Panc1 (cell line): ENCODE data around the gene PSMD1. TPM values are rescaled to one million over a fixed set of nuclear protein-coding genes. Genes with fewer than 3 reads are reported as not detected.

Experiments
- ATAC-seq: fragments of 200-7000 bp; cut with Tn5 transposase; 2 replicates; pipeline ENCODE4 v1.9.1; 2020; ENCODE audit warnings: mild to moderate bottlenecking, moderate library complexity
- BruUV-seq: library from RNA; stranded (reverse); fragments of 400-500 nt; replicated peaks from 2 replicates; lab custom pipeline; 2021; lab: Mats Ljungman, UMichigan
- CTCF ChIA-PET: fragments of 300-600 bp; sonication (Branson Sonifier 250); formaldehyde crosslinking; loops from one replicate; lab custom pipeline; 2022; ENCODE audit warnings: antibody characterized with exemption; lab: Charles Lee
- POLR2A ChIA-PET: fragments of 300-600 bp; sonication (Branson Sonifier 250); formaldehyde crosslinking; loops from one replicate; lab custom pipeline; 2022; ENCODE audit warnings: antibody characterized with exemption; lab: Charles Lee
- DNase-seq: peaks from one replicate; pipeline ENCODE4 v3.0.0-alpha.2; 2010; ENCODE audit warnings: low read depth, low spot score
- H3K27ac ChIP-seq: 2 replicates; pipeline ENCODE4 v1.5.1; 2011; ENCODE audit warnings: mild to moderate bottlenecking, low read length, inconsistent platforms
- H3K27me3 ChIP-seq: fragments of 200-500 bp; sonication (Bioruptor generic); 2 replicates; pipeline ENCODE4 v1.6.0; 2014; ENCODE audit warnings: low read length, inconsistent platforms; ENCODE audit not compliant: control insufficient read depth, insufficient read depth
- H3K36me3 ChIP-seq: fragments of 200-500 bp; sonication (Bioruptor generic); 2 replicates; pipeline ENCODE4 v1.5.1; 2014; ENCODE audit warnings: inconsistent platforms, mild to moderate bottlenecking, low read length, moderate library complexity; ENCODE audit not compliant: control insufficient read depth, insufficient read depth
- H3K4me1 ChIP-seq: 2 replicates; pipeline ENCODE4 v1.5.1; 2011; ENCODE audit warnings: inconsistent platforms, mild to moderate bottlenecking, low read length, moderate library complexity; ENCODE audit not compliant: control insufficient read depth, insufficient read depth
- H3K4me3 ChIP-seq, 2 experiments: 2 replicates each; pipeline ENCODE4 v1.5.1; 2011 to 2012; ENCODE audit warnings: low read depth in 2 of 2, low read length in 2 of 2, mild to moderate bottlenecking in 2 of 2, inconsistent platforms in 1 of 2, moderate library complexity in 1 of 2
- H3K9me3 ChIP-seq: fragments of 200-500 bp; sonication (Bioruptor generic); 2 replicates; pipeline ENCODE4 v1.5.1; 2014; ENCODE audit warnings: low read depth, mild to moderate bottlenecking, inconsistent platforms, low read length, moderate library complexity; ENCODE audit not compliant: control insufficient read depth, insufficient read depth
- CTCF ChIP-seq: fragments of 450-650 bp; IDR thresholded peaks from 2 replicates; pipeline ENCODE4 v1.5.1; 2017; ENCODE audit warnings: mild to moderate bottlenecking
- POLR2AphosphoS5 ChIP-seq: IDR thresholded peaks from 2 replicates; pipeline ENCODE4 v1.6.1; 2012; ENCODE audit warnings: mild to moderate bottlenecking, low read depth, low read length, moderate library complexity
- REST ChIP-seq, 2 experiments: IDR thresholded peaks; 2 replicates each; pipeline ENCODE4 v1.6.1; 2011 to 2012; ENCODE audit warnings: low read depth in 2 of 2, control low read depth in 1 of 2, low read length in 1 of 2, mild to moderate bottlenecking in 1 of 2, moderate library complexity in 1 of 2; ENCODE audit not compliant: insufficient read depth in 1 of 2
- SIN3A ChIP-seq: IDR thresholded peaks from 2 replicates; pipeline ENCODE4 v1.6.1; 2012; ENCODE audit warnings: low read depth, mild to moderate bottlenecking, low read length, moderate library complexity, borderline replicate concordance; ENCODE audit not compliant: insufficient read depth
- TCF7L2 ChIP-seq: IDR thresholded peaks from 2 replicates; pipeline ENCODE4 v1.6.1; 2011; ENCODE audit warnings: mild to moderate bottlenecking, low read depth, low read length, inconsistent platforms
- in situ Hi-C: cut with HindIII; loops from 2 replicates; pipeline ENCODE4 v1.10.0; 2016; ENCODE audit warnings: low sequenced_read_pairs, low pct_unique_long_range_greater_than_20kb
- intact Hi-C: fragments of 100-400 bp; cut with micrococcal nuclease; formaldehyde crosslinking; loops from one replicate; pipeline ENCODE4 v1.10.0; 2022; ENCODE audit not compliant: unreplicated experiment
- total RNA-seq: library from RNA; stranded (reverse); gene quantifications from one replicate; pipeline ENCODE4 v1.2.1, GENCODE V29; 2021; ENCODE audit not compliant: unreplicated experiment

The PSMD1 gene
- total RNA-seq, 1 experiment from 2014 or later = 146 TPM

GRCh38 chr2:231186325-231186724, 129.7 kb downstream of the PSMD1 start:
- Histone ChIP-seq H3K9me3 (no peaks in the 10 kb centered on the region), H3K4me3 (no peak overlapping the region), H3K36me3 (no peaks in the 10 kb centered on the region), H3K27ac (no peak overlapping the region), H3K4me1 (peaks cover 13% of the 10 kb centered on the region), H3K27me3 (no peaks in the 10 kb centered on the region)
- no peak for TF ChIP-seq TCF7L2
- TF ChIP-seq POLR2AphosphoS5 = no peak
- TF ChIP-seq CTCF = no peak
- TF ChIP-seq REST (IDR thresholded peaks at IDR 0.05; ENCODE audit: insufficient read depth in 1 of 2, low read depth in 2 of 2, low read length in 1 of 2) = no peak
- TF ChIP-seq SIN3A = no peak
- POLR2A ChIA-PET = interaction anchor here (0.6 kb wide), 1 partner anchor 23 kb away, joined by 3 read pairs; no protein-coding TSS in a partner anchor
- in situ Hi-C loops (no loop called here), intact Hi-C loops (no loop called here)
- CTCF ChIA-PET = no interaction called here
- ATAC-seq (no peak), DNase-seq (no peak)
- BruUV-seq = no TSS peak

- no peak for TF ChIP-seq REST (IDR thresholded peaks at IDR 0.05; ENCODE audit: insufficient read depth in 1 of 2, low read depth in 2 of 2, low read length in 1 of 2)
- no TSS peak for BruUV-seq
- Histone ChIP-seq H3K4me1 (no peaks in the 10 kb centered on the region; the same call in 1 of the 2 replicates), H3K9me3 (no peaks in the 10 kb centered on the region), H3K4me3 (no peak overlapping the region), H3K36me3 (no peaks in the 10 kb centered on the region), H3K27me3 (no peaks in the 10 kb centered on the region), H3K27ac (no peak overlapping the region)
- in situ Hi-C loops = no loop called here
- DNase-seq (no peak), ATAC-seq (no peak)
- ChIA-PET POLR2A (no interaction called here), CTCF (no interaction called here)
- intact Hi-C loops = no loop called here
Measured at GRCh38 chr2:231187736-231188505, 131.3 kb downstream of the PSMD1 start.
